GM23248 (cell line): ENCODE results near the gene MTHFR.

Experiments
- EZH2 ChIP-seq: fragments of 200-600 bp; sonication (generic); IDR thresholded peaks from 2 replicates; pipeline ENCODE4 v1.6.1; 2018; ENCODE audit warnings: antibody characterized with exemption, mild to moderate bottlenecking; ENCODE audit not compliant: insufficient read depth, poor library complexity, severe bottlenecking
- EZH2phosphoT487 ChIP-seq: fragments of 200-600 bp; sonication (generic); IDR thresholded peaks from 2 replicates; pipeline ENCODE4 v1.6.1; 2018; ENCODE audit warnings: antibody characterized with exemption, moderate library complexity, mild to moderate bottlenecking, low read depth; ENCODE audit not compliant: insufficient read depth

- no peak for TF ChIP-seq EZH2phosphoT487
- TF ChIP-seq EZH2, result no peak
Observed at GRCh38 chr1:11848373-11848700, 42.6 kb upstream of the MTHFR start.
